ENCODE measurements around the gene SASH3.
A peak's percentile ranks its signal among the peaks of the same experiment; 100 is the strongest.

SASH3 gene

DNA sequence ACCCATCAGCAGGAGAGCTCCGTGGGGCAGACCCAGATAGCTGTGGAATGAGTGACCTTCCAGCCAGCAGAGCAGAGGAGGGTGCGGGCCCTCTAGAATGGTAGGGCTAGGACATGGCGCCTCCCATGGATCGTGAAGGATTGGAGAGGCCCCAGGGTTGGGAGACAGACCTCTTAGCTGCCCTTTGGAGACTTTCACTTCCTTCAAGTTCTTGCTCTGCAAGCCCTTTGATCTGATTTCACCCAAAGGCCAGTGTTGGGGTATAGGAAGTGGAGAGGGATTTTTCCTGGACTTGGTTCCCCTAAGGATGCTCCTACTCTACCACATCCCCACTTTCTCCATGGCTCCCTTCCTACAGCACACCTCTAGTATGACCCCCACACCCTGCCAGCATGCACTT is 3.0 kb downstream of the SASH3 start:
- DNase-seq: no peak
- TF ChIP-seq GATA1 (IDR thresholded peaks at IDR 0.05; ENCODE audit: low read depth, low read length) (no peak), POLR2A (IDR thresholded peaks at IDR 0.05; ENCODE audit: low read length) (no peak)

DNA sequence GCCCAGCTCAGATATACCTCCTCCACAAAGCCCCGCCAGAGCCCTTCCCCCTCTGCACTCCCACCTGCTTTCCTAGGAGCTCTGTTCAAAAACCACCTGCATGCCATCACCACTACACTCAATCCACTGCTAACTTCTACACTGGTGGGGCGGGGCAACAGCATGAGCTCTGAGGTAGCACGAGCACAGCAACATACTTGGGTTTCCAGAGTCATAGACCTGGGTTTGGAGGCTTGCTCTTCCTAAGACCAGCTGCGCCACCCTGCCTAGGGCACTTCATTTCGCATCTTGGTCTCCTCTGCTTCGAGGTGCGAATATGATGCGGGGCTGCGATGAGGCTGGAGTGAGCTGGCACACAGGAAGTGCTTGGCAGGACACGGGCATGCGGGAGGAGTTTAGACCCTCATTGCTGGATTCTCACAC is 3.6 kb downstream of the SASH3 start:
- TF ChIP-seq POLR2A (IDR thresholded peaks at IDR 0.05; ENCODE audit: low read length) (no peak), GATA1 (IDR thresholded peaks at IDR 0.05; ENCODE audit: low read depth, low read length) (no peak)
- DNase-seq: no peak

DNA sequence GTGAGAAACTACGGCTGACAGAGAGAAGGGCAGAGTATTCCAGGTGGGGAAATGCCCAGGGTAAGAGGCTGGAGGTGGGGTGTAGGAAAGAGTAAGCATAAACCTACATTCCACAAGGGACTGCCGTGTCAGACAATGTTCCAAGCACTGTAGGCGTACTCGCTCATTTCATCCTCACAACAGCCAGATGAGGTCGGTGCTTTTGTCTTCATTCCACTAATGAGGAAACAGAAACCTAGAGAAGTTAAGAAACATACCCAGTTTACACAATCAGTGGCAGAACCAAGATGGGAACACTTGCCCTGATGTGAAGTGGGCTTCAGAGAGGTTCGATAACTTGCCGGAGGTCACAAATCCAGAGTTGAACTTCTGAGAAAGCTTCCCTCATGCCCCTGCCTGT is 4.6 kb downstream of the SASH3 start:
- DNase-seq: no peak
- TF ChIP-seq POLR2A (IDR thresholded peaks at IDR 0.05; ENCODE audit: low read length): no peak
- TF ChIP-seq GATA1 (IDR thresholded peaks at IDR 0.05; ENCODE audit: low read depth, low read length): no peak

- DNase-seq: no peak
- no peak for TF ChIP-seq POLR2A (IDR thresholded peaks at IDR 0.05; ENCODE audit: low read length)
- no peak for TF ChIP-seq GATA1 (IDR thresholded peaks at IDR 0.05; ENCODE audit: low read depth, low read length)
Measured at GRCh38 chrX:129785160-129785947, 5.6 kb downstream of the SASH3 start.

DNA sequence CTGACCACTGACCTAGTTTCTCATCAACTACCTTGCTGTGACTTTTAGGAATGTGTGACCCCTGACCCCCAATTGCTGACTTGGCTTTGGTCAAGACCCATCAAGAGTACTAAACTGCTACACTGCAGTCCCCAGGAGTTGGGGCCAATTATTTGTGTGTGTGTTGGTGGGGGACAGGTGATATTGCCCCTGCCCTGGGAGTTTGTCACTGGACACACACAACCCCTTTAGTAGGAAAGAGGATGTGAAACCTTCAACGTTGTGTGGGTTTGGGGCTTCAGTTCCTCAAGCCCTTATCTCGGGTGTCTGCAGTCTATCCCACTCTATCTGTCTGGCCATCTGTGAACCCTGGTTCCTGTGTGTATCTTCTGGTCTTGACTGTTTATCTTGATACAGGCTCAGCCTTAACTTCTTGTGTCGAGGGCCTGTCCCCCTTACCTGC is 6.5 kb downstream of the SASH3 start:
- peak; percentile 22 to 69 for DNase-seq
- TF ChIP-seq POLR2A (IDR thresholded peaks at IDR 0.05; ENCODE audit: low read length): no peak
- TF ChIP-seq GATA1 (IDR thresholded peaks at IDR 0.05; ENCODE audit: low read depth, low read length): no peak

DNA sequence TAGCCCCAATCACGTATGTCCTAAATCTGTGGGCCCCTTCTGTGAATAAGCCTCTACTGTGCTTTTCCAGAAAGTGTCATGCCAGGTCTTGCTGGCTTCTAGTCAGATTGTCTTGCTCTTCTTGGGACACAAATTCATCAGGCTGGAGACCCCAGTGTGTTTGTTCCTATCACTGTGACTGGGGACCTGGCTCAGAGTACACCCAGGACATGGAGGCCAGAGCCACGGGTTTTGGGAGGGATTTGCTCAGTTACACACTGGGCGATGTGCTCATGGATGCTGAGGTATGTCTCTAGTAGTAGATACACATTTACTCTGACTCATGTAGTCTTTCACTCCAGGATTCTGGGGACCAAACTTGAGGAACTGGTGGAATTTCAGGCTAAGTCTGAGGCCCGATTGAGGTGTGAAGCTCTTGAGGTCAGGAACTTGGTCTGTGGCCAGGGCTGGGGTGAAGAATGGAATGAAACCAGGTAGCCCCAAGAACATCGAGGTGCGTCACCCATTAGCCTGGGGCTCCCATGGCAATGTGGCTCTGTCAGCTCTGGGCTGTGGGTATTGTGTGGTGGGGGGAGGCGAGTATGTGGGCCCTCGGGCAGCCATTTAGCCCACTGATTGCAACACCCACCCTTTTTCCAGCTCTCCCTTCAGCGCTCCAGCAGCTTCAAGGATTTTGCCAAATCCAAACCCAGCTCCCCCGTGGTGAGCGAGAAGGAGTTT is 7.7 kb downstream of the SASH3 start:
- no peak for DNase-seq
- TF ChIP-seq GATA1 (IDR thresholded peaks at IDR 0.05; ENCODE audit: low read depth, low read length) (no peak), POLR2A (IDR thresholded peaks at IDR 0.05; ENCODE audit: low read length) (no peak)

GRCh38 chrX:129788527-129788926 is 8.8 kb downstream of the SASH3 start:
- TF ChIP-seq POLR2A (IDR thresholded peaks at IDR 0.05; ENCODE audit: low read length) (no peak), GATA1 (IDR thresholded peaks at IDR 0.05; ENCODE audit: low read depth, low read length) (no peak)
- DNase-seq: no peak

DNA sequence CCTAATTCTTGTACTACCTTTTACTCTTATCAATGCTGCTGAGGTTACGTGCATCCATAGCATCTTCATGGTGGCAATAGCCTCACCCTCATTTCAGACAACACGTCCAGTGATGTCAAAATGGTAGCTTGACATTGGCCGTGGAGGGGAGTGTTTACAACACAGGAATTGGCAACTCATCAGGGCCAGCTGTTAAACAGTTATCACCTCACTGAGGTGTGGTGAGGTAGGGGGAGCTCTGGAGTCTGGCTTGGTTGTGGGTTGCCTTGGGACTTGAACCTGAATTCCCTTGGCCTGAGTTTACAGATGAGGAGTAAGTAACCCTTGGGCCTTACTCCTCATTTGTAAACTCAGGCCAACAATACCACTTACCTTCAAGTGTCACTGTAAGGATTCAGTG is 10.4 kb downstream of the SASH3 start:
- no peak for TF ChIP-seq POLR2A (IDR thresholded peaks at IDR 0.05; ENCODE audit: low read length)
- TF ChIP-seq GATA1 (IDR thresholded peaks at IDR 0.05; ENCODE audit: low read depth, low read length): no peak
- no peak for DNase-seq

DNA sequence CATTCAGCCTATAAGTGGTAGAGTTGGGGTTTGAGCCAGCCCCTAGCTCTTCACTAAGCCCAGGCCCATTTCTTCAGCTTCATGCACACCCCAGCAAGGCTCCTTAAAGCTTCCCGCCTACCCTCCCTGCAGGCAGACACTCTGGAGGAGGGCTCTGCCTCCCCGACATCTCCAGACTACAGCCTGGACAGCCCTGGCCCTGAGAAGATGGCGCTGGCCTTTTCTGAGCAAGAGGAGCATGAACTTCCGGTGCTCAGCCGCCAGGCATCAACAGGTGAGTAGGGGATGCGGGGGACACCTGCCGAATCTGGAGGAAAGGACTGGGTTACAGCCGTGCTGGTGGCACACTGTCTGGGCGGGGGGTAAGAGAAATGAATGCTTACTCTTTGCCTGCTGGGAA is 11.1 kb downstream of the SASH3 start:
- DNase-seq: no peak

DNA sequence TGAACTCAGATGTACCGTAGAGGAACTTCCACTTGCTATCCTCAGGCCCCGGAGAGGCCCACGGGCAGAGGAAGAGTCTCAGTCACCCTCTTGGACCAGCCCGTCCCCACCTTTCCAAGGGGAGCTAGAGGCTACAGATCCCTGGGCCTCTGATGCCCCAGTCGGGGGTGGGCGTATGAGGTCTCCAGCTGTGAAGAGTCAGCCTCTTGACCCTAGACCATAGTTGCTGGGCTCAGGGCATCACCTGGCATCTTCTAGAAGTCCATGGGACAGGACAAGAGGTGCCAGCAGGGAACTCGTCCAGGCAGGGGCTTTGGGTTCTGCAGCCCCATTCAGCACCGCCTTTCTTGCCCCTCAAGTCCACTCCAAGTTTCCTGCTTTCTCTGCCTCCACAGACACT is 11.6 kb downstream of the SASH3 start:
- TF ChIP-seq GATA1 (IDR thresholded peaks at IDR 0.05; ENCODE audit: low read depth, low read length) (no peak), POLR2A (IDR thresholded peaks at IDR 0.05; ENCODE audit: low read length) (no peak)
- no peak for DNase-seq

More for the DNA sequence above, 11.1 kb downstream of the SASH3 start:
- TF ChIP-seq GATA1 (IDR thresholded peaks at IDR 0.05; ENCODE audit: low read depth, low read length) (no peak), POLR2A (IDR thresholded peaks at IDR 0.05; ENCODE audit: low read length) (no peak)

DNA sequence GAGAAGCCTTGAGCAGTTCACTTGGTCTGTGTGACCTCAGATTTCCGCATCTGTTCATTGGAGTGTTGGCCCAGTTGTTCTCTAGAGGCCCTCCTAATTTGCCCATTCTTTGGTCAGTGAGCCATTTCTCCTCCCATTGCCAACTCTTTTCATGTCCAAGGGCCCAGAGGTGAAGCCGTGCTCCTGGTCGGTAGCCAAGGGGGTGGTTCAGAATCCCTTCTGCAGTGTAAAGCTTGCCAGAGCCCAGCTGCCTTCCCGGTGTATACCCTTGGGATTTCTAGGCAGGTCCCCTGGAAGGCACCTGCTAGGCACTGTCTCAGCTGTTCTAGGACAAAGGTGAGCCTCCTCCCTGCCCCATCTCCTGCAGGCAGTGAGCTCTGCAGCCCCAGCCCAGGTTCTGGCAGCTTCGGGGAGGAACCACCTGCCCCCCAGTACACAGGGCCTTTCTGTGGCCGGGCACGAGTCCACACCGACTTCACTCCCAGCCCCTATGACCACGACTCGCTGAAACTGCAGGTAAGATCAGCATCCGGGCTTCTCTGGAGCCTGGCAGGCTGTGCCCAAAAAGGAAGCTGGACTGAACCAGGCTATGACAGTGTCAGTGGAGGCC is 12.3 kb downstream of the SASH3 start:
- no peak for DNase-seq
- TF ChIP-seq GATA1 (IDR thresholded peaks at IDR 0.05; ENCODE audit: low read depth, low read length) (no peak), POLR2A (IDR thresholded peaks at IDR 0.05; ENCODE audit: low read length) (no peak)

DNA sequence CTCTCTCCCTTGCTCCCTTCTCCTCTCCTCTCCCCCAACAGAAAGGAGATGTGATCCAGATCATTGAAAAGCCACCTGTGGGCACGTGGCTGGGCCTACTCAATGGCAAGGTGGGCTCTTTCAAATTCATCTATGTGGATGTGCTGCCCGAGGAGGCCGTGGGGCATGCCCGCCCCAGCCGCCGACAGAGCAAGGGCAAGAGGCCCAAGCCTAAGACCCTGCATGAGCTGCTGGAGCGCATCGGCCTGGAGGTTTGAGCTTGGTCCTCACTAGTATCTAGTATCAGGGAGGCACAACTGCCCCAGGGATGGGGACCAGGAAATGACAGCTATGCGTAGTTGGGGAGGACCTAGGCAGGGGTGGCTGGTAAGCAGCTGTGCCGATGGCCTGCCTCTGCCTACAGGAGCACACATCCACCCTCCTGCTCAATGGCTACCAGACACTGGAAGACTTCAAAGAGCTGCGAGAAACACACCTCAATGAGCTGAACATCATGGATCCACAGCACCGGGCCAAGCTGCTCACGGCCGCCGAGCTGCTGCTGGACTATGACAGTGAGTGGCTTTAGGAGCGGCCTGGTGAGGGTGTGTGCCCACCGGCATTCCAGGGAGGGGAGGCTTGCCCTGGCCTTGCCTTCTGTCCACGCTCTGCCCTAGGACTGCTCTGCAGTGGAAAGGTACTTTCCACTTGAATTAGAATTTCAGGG is 13.0 kb downstream of the SASH3 start:
- TF ChIP-seq GATA1 (IDR thresholded peaks at IDR 0.05; ENCODE audit: low read depth, low read length) (no peak), POLR2A (IDR thresholded peaks at IDR 0.05; ENCODE audit: low read length) (no peak)
- no peak for DNase-seq

- DNase-seq: no peak
- TF ChIP-seq GATA1 (IDR thresholded peaks at IDR 0.05; ENCODE audit: low read depth, low read length): no peak
Measured at GRCh38 chrX:129793604-129794191, 13.9 kb downstream of the SASH3 start.
